Measurements from ENCODE around the gene SKA3.

- TF ChIP-seq CTCF (conservative IDR thresholded peaks at IDR 0.05 in 1 of 2, IDR thresholded peaks at IDR 0.05 in 1 of 2; ENCODE audit: extremely low read depth in 1 of 2, insufficient read depth in 1 of 2, low read depth in 1 of 2, low read length in 2 of 2) (no peak), EZH2 (IDR thresholded peaks at IDR 0.05; ENCODE audit: borderline replicate concordance, low read length) (no peak)
Observed at GRCh38 chr13:21133077-21133476, 43.3 kb downstream of the SKA3 start.
